ENCODE measurements around the gene CDK5.
A peak's percentile ranks its signal among the peaks of the same experiment; 100 is the strongest.

CDK5 gene

GRCh38 chr7:151085691-151086620, 28.3 kb upstream of the CDK5 start, which contains the start of gene AGAP3:
Gene AGAP3, plus strand, starts transcription at chr7:151086475. Its CDS starts 267 bp downstream, at chr7:151086742.
- peak; percentile 75 for DNase-seq

GRCh38 chr7:151085329-151085690, 27.6 kb upstream of the CDK5 start:
- no peak for DNase-seq

GRCh38 chr7:151083824-151084160, 26.1 kb upstream of the CDK5 start:
- DNase-seq: no peak

GRCh38 chr7:151083071-151083823, 25.6 kb upstream of the CDK5 start, which contains the start of gene TMUB1:
Gene TMUB1, minus strand, starts transcription at chr7:151083493. Its CDS starts 930 bp downstream, at chr7:151082563.
- DNase-seq: peak; percentile 87

- no peak for DNase-seq
These were observed 24.7 kb upstream of the CDK5 start for GRCh38 chr7:151082141-151083070.

- DNase-seq: no peak
These were observed 23.7 kb upstream of the CDK5 start for GRCh38 chr7:151081170-151082101.

GRCh38 chr7:151080522-151081169, 22.9 kb upstream of the CDK5 start, which contains the start of gene FASTK:
Gene FASTK, minus strand, starts transcription at chr7:151080809. Its CDS starts 43 bp downstream, at chr7:151080766.
- DNase-seq: peak; percentile 94

- DNase-seq: no peak
These were observed 22.4 kb upstream of the CDK5 start for GRCh38 chr7:151080067-151080521.

- DNase-seq: no peak
These were observed 21.7 kb upstream of the CDK5 start for GRCh38 chr7:151079199-151079910.

- DNase-seq: no peak
These were observed 20.7 kb upstream of the CDK5 start for GRCh38 chr7:151078233-151079040.

- no peak for DNase-seq
These were observed 20.1 kb upstream of the CDK5 start for GRCh38 chr7:151077705-151078232.

GRCh38 chr7:151076863-151077704, 19.4 kb upstream of the CDK5 start:
- DNase-seq: no peak

GRCh38 chr7:151075978-151076426, 18.3 kb upstream of the CDK5 start:
- DNase-seq: no peak

GRCh38 chr7:151075662-151075971, 17.9 kb upstream of the CDK5 start:
- no peak for DNase-seq

GRCh38 chr7:151074817-151075661, 17.3 kb upstream of the CDK5 start:
- no peak for DNase-seq

GRCh38 chr7:151073990-151074389, 16.3 kb upstream of the CDK5 start:
- DNase-seq: no peak

Measured in activated CD4-positive, alpha-beta T cell treated with anti-CD3 and anti-CD28 coated beads, Interleukin-10, Interleukin-2, amounts not matched to agents 100 ng/mL and 50 ng/mL, durations not matched to agents 16 hours and 8 hours (primary cell).